HG03565 (cell line): ENCODE results near the gene IL20RA.

ENCODE experiments used
- ATAC-seq: cut with Tn5 transposase; IDR thresholded peaks from one replicate; pipeline ENCODE4 v1.9.1; 2021; ENCODE audit warnings: mild to moderate bottlenecking, moderate library complexity; ENCODE audit not compliant: unreplicated experiment

IL20RA gene

DNA sequence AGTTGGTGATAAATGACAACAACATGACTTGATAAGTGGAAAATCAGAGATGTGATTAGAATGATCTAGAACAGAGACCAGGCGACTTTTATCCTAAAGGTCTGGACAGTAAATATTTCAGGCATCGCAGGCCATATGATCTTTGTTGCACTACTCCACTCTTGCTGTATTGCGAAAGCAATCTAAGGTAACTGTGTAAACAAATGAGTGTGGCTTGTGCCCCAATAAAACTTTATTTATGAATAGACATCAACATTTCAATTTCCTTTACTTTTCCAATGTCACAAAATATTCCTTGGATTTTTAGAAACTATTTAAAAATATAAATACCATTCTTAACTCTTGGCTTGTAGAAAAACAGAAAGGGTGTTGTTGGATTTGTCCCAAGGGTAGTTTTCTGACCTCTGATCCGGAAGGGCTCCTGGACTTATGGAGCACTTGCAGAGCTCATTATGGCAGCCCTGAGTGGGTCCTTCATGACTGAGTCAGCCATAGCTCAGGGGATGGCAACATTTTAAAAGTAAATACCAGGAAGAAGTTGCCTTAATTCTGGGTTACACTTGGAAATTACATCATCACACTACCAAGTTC is 34.5 kb downstream of the IL20RA start:
- no peak for ATAC-seq

GRCh38 chr6:137008204-137008603 is 36.6 kb downstream of the IL20RA start:
- no peak for ATAC-seq

DNA sequence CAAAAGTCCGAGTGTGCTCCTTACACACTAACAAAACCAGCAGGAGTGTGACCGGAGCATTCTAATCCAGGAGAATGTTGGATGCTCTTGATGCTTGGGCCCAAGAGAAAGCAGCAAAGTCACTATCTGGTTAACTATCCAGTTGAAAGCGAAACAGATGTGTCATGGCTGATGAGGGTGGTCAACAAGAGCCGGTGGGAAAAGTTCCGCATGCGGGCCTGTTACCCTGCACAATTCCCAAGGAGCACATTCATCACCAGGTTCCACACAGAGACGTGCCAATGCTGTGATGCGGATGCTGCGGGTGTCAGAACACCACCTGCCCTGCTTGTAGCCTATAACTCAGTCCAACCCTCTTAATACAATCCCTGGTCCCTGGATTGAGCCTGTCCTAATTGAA is 38.7 kb downstream of the IL20RA start:
- no peak for ATAC-seq

GRCh38 chr6:137005073-137005472 is 39.7 kb downstream of the IL20RA start:
- no peak for ATAC-seq

GRCh38 chr6:137002505-137002904 is 42.3 kb downstream of the IL20RA start:
- no peak for ATAC-seq

DNA sequence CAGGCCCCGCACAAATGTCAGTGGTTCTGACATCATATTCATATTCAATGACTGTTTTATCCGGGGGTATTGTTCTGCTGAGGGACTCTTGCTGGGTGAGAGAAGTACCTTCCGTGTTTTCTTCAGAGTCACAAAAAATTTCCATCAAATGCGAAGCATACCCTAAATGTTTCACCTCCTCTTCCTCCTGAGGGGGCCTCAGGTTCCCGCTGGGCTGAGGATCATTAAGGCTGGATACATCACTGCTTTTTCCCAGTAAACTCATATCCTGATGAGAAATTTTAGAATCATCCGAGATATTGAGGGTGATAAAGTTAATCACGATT is 42.8 kb downstream of the IL20RA start:
- no peak for ATAC-seq

DNA sequence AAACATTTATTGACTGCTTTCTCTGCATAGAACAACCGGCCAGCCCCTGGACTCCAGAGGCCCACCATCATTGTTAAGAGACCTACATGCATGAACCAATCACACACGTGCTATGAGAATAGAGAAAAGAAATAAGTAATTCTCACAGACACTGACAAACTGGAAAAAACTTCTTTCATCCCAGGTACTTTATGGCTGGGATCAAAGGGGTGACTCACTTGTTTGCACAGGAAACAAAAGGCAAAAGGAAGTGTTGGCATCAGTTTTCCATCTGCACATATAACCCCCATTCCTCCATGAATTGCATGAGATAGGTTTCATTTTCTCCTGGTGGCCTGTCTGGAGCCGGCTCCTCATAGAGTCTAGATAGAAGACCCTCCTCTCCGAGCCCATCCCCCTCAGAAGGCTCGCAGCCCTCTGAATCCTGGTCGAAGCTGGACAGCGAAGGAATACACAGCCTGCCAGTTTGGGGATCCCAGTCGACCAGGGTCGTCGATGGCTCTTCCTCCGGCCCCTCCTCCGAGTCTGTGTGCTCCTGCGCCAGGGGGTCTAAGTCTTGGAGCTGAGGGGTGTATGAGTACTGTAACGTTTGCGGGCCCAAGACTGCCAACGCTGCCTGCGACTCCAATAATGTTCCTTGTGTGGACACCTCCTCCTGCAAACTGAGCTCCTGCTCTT is 43.3 kb downstream of the IL20RA start:
- no peak for ATAC-seq

DNA sequence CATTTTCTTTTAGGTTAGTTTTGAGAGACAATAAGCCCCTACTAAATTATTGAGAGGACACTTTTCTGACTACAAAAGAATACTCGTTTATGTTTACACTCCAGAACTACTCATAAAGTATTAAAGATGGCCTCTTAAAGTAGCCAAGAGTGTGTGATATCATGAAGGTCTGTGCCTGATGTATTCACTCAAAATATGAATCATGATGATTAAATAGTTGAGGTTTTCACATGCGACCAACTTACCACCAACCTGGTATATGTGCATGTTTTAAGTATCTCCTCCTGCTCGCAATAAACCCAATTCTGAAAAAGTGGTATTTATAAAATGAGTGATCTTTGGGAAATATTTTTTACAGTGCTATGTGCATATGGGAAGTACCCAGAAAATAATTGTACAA is 43.9 kb downstream of the IL20RA start:
- no peak for ATAC-seq

GRCh38 chr6:136995521-136995920 is 49.2 kb downstream of the IL20RA start:
- ATAC-seq = no peak

GRCh38 chr6:136994782-136995181 is 50.0 kb downstream of the IL20RA start:
- ATAC-seq = no peak

DNA sequence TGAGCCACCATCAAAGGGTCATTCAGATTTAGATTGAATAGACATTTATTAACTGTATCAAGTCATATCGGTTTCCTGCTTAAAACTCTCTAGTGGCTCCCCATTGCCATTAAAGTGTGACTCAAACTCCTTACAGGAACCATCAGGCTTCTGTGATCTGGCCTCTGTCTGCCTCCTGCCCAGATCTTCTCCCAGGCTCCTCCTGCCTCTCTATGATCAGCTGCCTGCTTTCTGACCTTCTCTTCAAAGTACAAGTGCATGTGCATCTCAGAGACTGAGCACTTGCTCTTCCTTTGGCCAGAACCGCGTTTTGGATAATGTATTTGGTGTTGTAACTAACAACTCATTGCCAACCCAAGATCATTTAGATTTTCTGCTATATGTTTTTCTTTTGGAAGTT is 52.7 kb downstream of the IL20RA start:
- no peak for ATAC-seq

DNA sequence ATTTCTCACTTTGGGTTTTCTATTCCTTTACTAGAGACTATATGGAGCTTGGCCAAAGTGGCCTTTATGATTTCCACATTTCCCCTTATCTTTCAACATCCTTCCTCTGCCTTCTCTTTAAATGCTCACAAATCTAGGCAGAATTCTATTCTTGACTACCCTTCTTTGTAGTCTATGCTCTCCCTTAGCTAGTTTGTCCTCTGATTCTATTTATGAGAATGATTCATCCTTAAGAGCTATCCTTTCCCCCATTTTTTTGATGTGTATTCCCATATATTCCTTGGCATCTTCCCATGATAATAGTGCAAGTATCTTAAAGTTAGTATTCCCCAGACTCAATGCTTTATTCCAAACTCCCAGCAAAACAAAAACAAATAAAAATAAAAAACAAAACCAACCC is 53.1 kb downstream of the IL20RA start:
- no peak for ATAC-seq

DNA sequence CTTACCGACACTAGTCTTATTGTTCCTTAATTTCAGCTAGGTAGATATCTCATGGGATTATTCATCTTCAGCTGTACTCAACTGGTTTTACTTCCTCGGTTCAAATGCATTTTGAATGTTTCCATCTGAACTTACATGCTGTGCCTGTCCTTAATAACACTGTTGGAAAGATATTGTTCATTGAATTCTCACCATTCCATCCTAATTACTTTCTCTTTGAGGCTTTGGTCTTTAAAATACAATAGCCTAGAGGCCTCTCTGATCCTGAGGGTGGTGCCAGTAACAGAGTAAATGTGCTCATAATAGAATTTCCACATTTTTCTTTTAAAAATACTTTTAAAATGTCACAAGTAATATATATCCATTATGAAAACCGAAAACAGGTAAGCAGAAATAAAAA is 54.0 kb downstream of the IL20RA start:
- no peak for ATAC-seq

DNA sequence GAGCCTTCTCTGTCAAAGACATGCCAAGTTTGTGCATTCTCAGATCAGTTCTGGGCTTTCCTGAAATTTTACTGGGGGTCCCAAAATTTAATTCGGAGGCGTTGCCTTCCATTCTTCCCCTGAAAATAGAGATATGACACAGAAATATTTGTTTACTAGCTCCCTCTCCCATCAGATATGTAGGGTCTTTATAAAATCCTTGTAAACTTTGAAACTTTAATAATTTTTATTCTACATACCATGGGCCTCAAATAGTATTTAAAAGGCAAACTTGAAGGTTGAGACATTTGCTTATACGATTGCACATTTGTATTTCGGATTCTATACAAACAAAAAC is 54.6 kb downstream of the IL20RA start:
- ATAC-seq = no peak

DNA sequence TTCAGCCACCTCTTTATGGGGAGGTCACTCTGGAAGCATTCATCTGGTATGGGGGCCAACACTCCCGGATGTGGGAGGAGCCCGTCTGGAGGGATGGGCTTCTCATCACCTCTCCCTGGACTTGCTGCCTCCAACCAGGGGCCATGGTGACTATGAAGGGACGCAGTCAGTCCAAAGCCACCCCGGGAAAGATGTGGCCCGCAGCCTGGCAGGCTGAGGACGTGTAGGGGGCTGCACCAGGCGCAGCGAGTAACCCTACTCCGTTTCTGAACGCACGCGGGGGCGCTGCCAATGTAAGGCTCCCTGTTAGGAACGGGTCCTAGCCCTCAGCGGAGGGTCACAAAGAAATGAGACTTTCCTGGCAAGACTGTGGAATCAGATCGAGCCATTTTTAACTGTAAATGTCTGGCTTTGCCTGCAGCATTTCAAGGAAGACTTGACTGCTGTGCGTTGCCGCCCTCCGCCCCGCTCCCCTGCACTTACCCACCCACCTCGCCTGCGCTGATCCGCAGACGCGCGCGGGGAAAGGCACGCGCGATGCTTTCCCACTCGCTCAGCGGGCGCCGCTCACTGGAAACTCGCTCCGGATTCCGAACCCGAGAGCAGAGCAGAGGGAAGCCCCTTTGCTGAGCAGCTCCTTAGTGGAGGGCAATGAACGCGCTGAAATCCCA is 55.1 kb downstream of the IL20RA start:
- no peak for ATAC-seq

- ATAC-seq = no peak
These were observed 57.2 kb downstream of the IL20RA start for GRCh38 chr6:136987526-136987925.

DNA sequence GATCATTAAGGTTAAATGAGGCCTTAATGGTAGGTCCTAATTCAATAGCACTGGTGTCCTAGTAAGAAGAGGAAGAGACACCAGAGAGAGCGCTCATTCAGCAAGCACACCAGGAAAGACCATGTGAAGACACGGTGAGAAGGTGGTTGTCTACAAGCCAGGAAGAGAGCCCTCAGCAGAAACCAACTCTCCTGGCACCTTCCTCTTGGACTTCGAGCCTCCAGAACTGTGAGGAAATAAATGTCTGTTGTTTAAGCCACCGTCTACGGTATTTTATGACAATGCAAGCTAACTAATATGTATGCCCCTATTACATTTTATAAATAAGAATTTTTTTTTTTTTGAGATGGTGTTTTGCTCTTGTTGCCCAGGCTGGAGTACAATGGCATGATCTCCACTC is 59.3 kb downstream of the IL20RA start:
- no peak for ATAC-seq

DNA sequence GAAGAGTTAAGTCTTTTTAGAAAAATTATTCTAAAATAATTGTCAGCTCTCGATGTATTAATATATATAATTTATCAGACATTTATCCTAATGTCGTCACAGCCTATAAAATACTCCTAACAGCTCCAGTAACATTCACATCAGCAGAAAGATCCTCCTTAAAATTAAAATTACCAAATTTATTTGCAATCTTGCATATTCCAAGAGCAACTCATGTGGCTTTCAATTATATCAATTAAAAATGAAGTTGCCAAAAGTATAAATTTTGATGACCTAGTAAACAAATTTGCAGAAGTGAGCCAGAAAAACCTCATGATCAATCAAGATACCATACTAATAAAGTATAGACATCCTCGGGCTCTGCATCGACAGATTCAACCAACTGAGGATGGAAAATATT is 60.2 kb downstream of the IL20RA start:
- no peak for ATAC-seq

GRCh38 chr6:136983687-136984086 is 61.1 kb downstream of the IL20RA start:
- no peak for ATAC-seq

DNA sequence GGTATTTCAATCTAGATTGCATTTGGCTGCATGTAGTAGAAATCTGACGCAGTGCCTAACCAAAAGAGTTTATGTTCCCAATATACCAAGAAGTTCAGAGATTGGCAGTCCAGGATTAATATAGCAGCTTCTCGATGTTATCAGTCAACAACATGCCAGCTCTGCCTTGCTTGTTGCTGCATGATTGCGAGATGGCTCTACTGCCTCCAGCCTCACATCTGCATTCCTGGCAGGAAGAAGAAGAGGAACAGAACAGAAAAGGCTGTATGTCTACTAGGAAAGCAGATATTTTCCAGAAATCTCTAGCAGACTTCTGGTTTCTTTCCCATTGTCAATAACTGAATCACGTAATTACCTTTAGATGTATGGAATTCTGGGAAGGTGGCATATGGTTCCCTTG is 61.8 kb downstream of the IL20RA start:
- ATAC-seq = no peak

DNA sequence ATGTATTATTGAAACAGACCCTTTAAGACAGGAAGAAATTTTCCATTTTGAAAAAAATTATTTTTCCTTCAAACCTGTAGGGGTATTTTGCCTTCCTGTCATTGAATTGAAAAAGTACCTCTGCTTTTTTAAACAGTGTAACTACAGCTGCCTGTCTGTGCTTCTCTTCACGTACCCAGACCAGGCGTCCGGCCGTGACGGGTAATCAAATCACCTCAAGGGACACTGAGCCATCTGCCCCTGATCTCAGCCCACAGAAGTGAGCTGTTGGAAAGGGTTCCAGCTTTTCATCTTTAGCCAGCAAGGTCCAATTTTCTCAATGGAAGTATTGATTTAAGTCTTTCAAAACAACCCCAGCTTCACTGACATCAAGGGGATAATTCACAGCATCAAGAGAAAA is 64.7 kb downstream of the IL20RA start:
- no peak for ATAC-seq

- ATAC-seq = no peak
These were observed 65.6 kb downstream of the IL20RA start for GRCh38 chr6:136979206-136979605.

GRCh38 chr6:136977075-136977474 is 67.7 kb downstream of the IL20RA start:
- no peak for ATAC-seq
